Panc1 (cell line): ENCODE measurements around the gene SLC4A4. TPM values are rescaled to one million over a fixed set of nuclear protein-coding genes. Genes with fewer than 3 reads are reported as not detected.

Experiments
- ATAC-seq: fragments of 200-7000 bp; cut with Tn5 transposase; 2 replicates; pipeline ENCODE4 v1.9.1; 2020; ENCODE audit warnings: mild to moderate bottlenecking, moderate library complexity
- BruUV-seq: library from RNA; stranded (reverse); fragments of 400-500 nt; replicated peaks from 2 replicates; lab custom pipeline; 2021; lab: Mats Ljungman, UMichigan
- CTCF ChIA-PET: fragments of 300-600 bp; sonication (Branson Sonifier 250); formaldehyde crosslinking; loops from one replicate; lab custom pipeline; 2022; ENCODE audit warnings: antibody characterized with exemption; lab: Charles Lee
- POLR2A ChIA-PET: fragments of 300-600 bp; sonication (Branson Sonifier 250); formaldehyde crosslinking; loops from one replicate; lab custom pipeline; 2022; ENCODE audit warnings: antibody characterized with exemption; lab: Charles Lee
- DNase-seq: peaks from one replicate; pipeline ENCODE4 v3.0.0-alpha.2; 2010; ENCODE audit warnings: low read depth, low spot score
- H3K27ac ChIP-seq: 2 replicates; pipeline ENCODE4 v1.5.1; 2011; ENCODE audit warnings: mild to moderate bottlenecking, low read length, inconsistent platforms
- H3K27me3 ChIP-seq: fragments of 200-500 bp; sonication (Bioruptor generic); 2 replicates; pipeline ENCODE4 v1.6.0; 2014; ENCODE audit warnings: low read length, inconsistent platforms; ENCODE audit not compliant: control insufficient read depth, insufficient read depth
- H3K36me3 ChIP-seq: fragments of 200-500 bp; sonication (Bioruptor generic); 2 replicates; pipeline ENCODE4 v1.5.1; 2014; ENCODE audit warnings: inconsistent platforms, mild to moderate bottlenecking, low read length, moderate library complexity; ENCODE audit not compliant: control insufficient read depth, insufficient read depth
- H3K4me1 ChIP-seq: 2 replicates; pipeline ENCODE4 v1.5.1; 2011; ENCODE audit warnings: inconsistent platforms, mild to moderate bottlenecking, low read length, moderate library complexity; ENCODE audit not compliant: control insufficient read depth, insufficient read depth
- H3K4me3 ChIP-seq, 2 experiments: 2 replicates each; pipeline ENCODE4 v1.5.1; 2011 to 2012; ENCODE audit warnings: low read depth in 2 of 2, low read length in 2 of 2, mild to moderate bottlenecking in 2 of 2, inconsistent platforms in 1 of 2, moderate library complexity in 1 of 2
- H3K9me3 ChIP-seq: fragments of 200-500 bp; sonication (Bioruptor generic); 2 replicates; pipeline ENCODE4 v1.5.1; 2014; ENCODE audit warnings: low read depth, mild to moderate bottlenecking, inconsistent platforms, low read length, moderate library complexity; ENCODE audit not compliant: control insufficient read depth, insufficient read depth
- POLR2AphosphoS5 ChIP-seq: IDR thresholded peaks from 2 replicates; pipeline ENCODE4 v1.6.1; 2012; ENCODE audit warnings: mild to moderate bottlenecking, low read depth, low read length, moderate library complexity
- SIN3A ChIP-seq: IDR thresholded peaks from 2 replicates; pipeline ENCODE4 v1.6.1; 2012; ENCODE audit warnings: low read depth, mild to moderate bottlenecking, low read length, moderate library complexity, borderline replicate concordance; ENCODE audit not compliant: insufficient read depth
- TCF7L2 ChIP-seq: IDR thresholded peaks from 2 replicates; pipeline ENCODE4 v1.6.1; 2011; ENCODE audit warnings: mild to moderate bottlenecking, low read depth, low read length, inconsistent platforms
- in situ Hi-C: cut with HindIII; loops from 2 replicates; pipeline ENCODE4 v1.10.0; 2016; ENCODE audit warnings: low sequenced_read_pairs, low pct_unique_long_range_greater_than_20kb
- intact Hi-C: fragments of 100-400 bp; cut with micrococcal nuclease; formaldehyde crosslinking; loops from one replicate; pipeline ENCODE4 v1.10.0; 2022; ENCODE audit not compliant: unreplicated experiment
- total RNA-seq: library from RNA; stranded (reverse); gene quantifications from one replicate; pipeline ENCODE4 v1.2.1, GENCODE V29; 2021; ENCODE audit not compliant: unreplicated experiment
- TF ChIP-seq, protein P1 (sequence below), 2 experiments: IDR thresholded peaks; 2 replicates each; pipeline ENCODE4 v1.6.1; 2011 to 2012; ENCODE audit warnings: low read depth in 2 of 2, control low read depth in 1 of 2, low read length in 1 of 2, mild to moderate bottlenecking in 1 of 2, moderate library complexity in 1 of 2; ENCODE audit not compliant: insufficient read depth in 1 of 2
- TF ChIP-seq, protein P2 (sequence below): fragments of 450-650 bp; IDR thresholded peaks from 2 replicates; pipeline ENCODE4 v1.5.1; 2017; ENCODE audit warnings: mild to moderate bottlenecking

The SLC4A4 gene
- total RNA-seq, 1 experiment from 2014 or later: 0.26 TPM

DNA sequence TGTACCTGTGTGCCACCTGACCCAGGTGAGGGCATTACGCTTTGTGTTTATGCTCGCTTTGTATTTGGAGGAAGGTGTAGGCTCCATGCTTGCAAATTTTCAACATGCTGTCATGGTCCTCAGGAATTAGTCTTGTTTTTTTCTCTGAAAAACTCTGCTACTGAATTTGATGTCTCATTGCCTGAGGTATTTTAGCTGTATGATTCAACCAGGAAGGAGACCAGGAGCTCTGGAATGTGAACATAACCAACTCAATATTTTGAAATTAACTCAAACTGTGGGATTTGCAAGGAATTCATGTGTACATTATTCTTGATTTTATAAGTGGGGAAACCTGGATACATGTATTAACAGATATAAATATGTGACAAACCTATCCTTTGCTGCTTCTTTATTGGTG, 134.1 kb downstream of the SLC4A4 start:
- Histone ChIP-seq H3K27me3 (no peaks in the 10 kb centered on the region), H3K9me3 (no peaks in the 10 kb centered on the region), H3K27ac (no peak overlapping the region), H3K36me3 (no peaks in the 10 kb centered on the region), H3K4me3 (no peak overlapping the region), H3K4me1 (no peaks in the 10 kb centered on the region)
- in situ Hi-C loops: no loop called here
- CTCF ChIA-PET: no interaction called here
- intact Hi-C loops: no loop called here
- POLR2A ChIA-PET: no interaction called here
- TF ChIP-seq SIN3A: no peak
- TF ChIP-seq TCF7L2: no peak
- TF ChIP-seq, protein P1, sequence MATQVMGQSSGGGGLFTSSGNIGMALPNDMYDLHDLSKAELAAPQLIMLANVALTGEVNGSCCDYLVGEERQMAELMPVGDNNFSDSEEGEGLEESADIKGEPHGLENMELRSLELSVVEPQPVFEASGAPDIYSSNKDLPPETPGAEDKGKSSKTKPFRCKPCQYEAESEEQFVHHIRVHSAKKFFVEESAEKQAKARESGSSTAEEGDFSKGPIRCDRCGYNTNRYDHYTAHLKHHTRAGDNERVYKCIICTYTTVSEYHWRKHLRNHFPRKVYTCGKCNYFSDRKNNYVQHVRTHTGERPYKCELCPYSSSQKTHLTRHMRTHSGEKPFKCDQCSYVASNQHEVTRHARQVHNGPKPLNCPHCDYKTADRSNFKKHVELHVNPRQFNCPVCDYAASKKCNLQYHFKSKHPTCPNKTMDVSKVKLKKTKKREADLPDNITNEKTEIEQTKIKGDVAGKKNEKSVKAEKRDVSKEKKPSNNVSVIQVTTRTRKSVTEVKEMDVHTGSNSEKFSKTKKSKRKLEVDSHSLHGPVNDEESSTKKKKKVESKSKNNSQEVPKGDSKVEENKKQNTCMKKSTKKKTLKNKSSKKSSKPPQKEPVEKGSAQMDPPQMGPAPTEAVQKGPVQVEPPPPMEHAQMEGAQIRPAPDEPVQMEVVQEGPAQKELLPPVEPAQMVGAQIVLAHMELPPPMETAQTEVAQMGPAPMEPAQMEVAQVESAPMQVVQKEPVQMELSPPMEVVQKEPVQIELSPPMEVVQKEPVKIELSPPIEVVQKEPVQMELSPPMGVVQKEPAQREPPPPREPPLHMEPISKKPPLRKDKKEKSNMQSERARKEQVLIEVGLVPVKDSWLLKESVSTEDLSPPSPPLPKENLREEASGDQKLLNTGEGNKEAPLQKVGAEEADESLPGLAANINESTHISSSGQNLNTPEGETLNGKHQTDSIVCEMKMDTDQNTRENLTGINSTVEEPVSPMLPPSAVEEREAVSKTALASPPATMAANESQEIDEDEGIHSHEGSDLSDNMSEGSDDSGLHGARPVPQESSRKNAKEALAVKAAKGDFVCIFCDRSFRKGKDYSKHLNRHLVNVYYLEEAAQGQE (IDR thresholded peaks at IDR 0.05; ENCODE audit: insufficient read depth in 1 of 2, low read depth in 2 of 2, low read length in 1 of 2): no peak
- TF ChIP-seq, protein P2, sequence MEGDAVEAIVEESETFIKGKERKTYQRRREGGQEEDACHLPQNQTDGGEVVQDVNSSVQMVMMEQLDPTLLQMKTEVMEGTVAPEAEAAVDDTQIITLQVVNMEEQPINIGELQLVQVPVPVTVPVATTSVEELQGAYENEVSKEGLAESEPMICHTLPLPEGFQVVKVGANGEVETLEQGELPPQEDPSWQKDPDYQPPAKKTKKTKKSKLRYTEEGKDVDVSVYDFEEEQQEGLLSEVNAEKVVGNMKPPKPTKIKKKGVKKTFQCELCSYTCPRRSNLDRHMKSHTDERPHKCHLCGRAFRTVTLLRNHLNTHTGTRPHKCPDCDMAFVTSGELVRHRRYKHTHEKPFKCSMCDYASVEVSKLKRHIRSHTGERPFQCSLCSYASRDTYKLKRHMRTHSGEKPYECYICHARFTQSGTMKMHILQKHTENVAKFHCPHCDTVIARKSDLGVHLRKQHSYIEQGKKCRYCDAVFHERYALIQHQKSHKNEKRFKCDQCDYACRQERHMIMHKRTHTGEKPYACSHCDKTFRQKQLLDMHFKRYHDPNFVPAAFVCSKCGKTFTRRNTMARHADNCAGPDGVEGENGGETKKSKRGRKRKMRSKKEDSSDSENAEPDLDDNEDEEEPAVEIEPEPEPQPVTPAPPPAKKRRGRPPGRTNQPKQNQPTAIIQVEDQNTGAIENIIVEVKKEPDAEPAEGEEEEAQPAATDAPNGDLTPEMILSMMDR: no peak
- TF ChIP-seq POLR2AphosphoS5: no peak
- DNase-seq (no peak), ATAC-seq (no peak)
- no TSS peak for BruUV-seq

DNA sequence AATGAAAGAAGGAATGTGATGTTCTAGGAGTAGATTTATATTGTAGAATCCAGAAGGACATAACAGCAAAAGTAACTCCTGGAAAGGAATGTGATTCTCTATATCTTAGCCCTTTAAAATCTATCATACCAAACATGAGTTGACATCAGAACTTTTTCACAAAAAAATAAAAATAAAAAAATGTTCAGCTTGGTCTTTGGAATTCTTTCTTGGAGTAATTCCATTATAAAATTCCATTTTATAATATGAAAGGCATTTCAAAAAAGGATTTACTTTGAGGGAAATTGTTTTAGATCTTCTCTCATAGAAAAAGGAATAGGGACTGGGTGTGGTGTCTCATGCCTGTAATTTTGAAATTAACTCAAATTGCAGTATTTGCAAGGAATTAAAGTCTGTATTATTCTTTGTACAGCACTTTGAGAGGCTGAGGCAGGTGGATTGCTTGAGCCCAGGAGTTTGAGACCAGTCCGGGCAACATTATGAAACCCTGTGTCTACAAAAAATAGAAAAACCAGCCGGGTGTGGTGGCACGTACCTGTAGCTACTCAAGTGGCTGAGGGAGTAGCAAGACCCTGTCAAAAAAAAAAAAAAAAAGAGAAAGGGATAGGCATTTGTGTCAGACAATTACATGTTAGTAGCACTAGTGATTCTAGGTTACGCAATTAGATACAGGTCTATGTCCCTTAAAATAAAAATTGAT, 134.9 kb downstream of the SLC4A4 start:
- intact Hi-C loops (no loop called here), in situ Hi-C loops (no loop called here)
- no peak for TF ChIP-seq POLR2AphosphoS5
- TF ChIP-seq, protein P2: no peak
- no peak for TF ChIP-seq SIN3A
- no peak for TF ChIP-seq TCF7L2
- Histone ChIP-seq H3K27ac (no peak overlapping the region), H3K4me3 (no peak overlapping the region), H3K9me3 (no peaks in the 10 kb centered on the region), H3K36me3 (no peaks in the 10 kb centered on the region), H3K4me1 (no peaks in the 10 kb centered on the region), H3K27me3 (no peaks in the 10 kb centered on the region)
- ChIA-PET POLR2A (no interaction called here), CTCF (no interaction called here)
- no peak for ATAC-seq
- BruUV-seq: no TSS peak
- DNase-seq: no peak
